HepG2 (cell line): ENCODE results near the gene AGRN. TPM values are rescaled to one million over a fixed set of nuclear protein-coding genes. Genes with fewer than 3 reads are reported as not detected.

Experiments
- GABPB1 ChIP-seq: IDR thresholded peaks from 2 replicates; pipeline ENCODE4 v1.6.1; 2016; ENCODE audit warnings: mild to moderate bottlenecking, missing genetic modification reagents, moderate library complexity, missing compliant biosample characterization
- HOXA7 ChIP-seq: sonication (generic); formaldehyde crosslinking; IDR thresholded peaks from 2 replicates; pipeline ENCODE4 v1.8.1; 2022; ENCODE audit warnings: mild to moderate bottlenecking, missing genetic modification reagents, moderate library complexity
- KAT8 ChIP-seq: IDR thresholded peaks from 2 replicates; pipeline ENCODE4 v1.6.1; 2016; ENCODE audit warnings: missing genetic modification reagents, missing compliant biosample characterization
- MAFF ChIP-seq: IDR thresholded peaks from 2 replicates; pipeline ENCODE4 v1.6.1; 2011; ENCODE audit warnings: low read depth, low read length, improper control_type of control experiment
- MED13 ChIP-seq: sonication (generic); formaldehyde crosslinking; IDR thresholded peaks from 2 replicates; pipeline ENCODE4 v1.5.0; 2020; ENCODE audit warnings: missing genetic modification reagents
- REPIN1 ChIP-seq: sonication (generic); formaldehyde crosslinking; IDR thresholded peaks from 2 replicates; pipeline ENCODE4 v1.8.0; 2022; ENCODE audit warnings: missing genetic modification reagents, low read depth, mild to moderate bottlenecking, borderline replicate concordance
- RXRA ChIP-seq: sonication (generic); formaldehyde crosslinking; IDR thresholded peaks from 2 replicates; pipeline ENCODE4 v1.5.1; 2020; ENCODE audit warnings: missing genetic modification reagents
- SNRNP70 ChIP-seq: fragments of 200-400 bp; formaldehyde crosslinking; IDR thresholded peaks from 2 replicates; pipeline ENCODE4 v1.6.1; 2017; ENCODE audit warnings: mild to moderate bottlenecking, low read depth, low read length, moderate library complexity
- TSC22D2 ChIP-seq: sonication (generic); formaldehyde crosslinking; IDR thresholded peaks from 2 replicates; pipeline ENCODE4 v1.5.1; 2020; ENCODE audit warnings: missing genetic modification reagents, mild to moderate bottlenecking, borderline replicate concordance
- ZFP36L2 ChIP-seq: sonication (generic); formaldehyde crosslinking; IDR thresholded peaks from 2 replicates; pipeline ENCODE4 v1.4.0; 2020; ENCODE audit warnings: missing genetic modification reagents
- ZNF136 ChIP-seq: sonication (generic); formaldehyde crosslinking; IDR thresholded peaks from 2 replicates; pipeline ENCODE4 v1.8.1; 2022; ENCODE audit warnings: low read depth, mild to moderate bottlenecking, moderate library complexity, missing genetic modification reagents
- polyA plus RNA-seq, 8 experiments: library from polyadenylated mRNA; depleted of rRNA in 3 of 8; stranded (reverse) in 7 of 8; unstranded in 1 of 8; fragments of >200 nt; fragmentation: Illumina TruSeq in 4 of 8; extraction: Trizol in 4 of 8; gene quantifications; 2 replicates each; pipeline versions ENCODE4 v1.2.1 to v1.2.3, GENCODE V29; 2011 to 2016; ENCODE audit warnings: low read depth in 4 of 8, missing spikeins in 1 of 8, mixed read lengths in 1 of 8; ENCODE audit not compliant: insufficient read depth in 1 of 8
- total RNA-seq, 5 experiments: library from RNA; depleted of rRNA; stranded (reverse); fragments of >200 nt; fragmentation: Illumina TruSeq; extraction: Trizol; gene quantifications; 2 replicates each; pipeline ENCODE4 v1.2.3, GENCODE V29; 2016; ENCODE audit warnings: low read depth in 1 of 5
- TF ChIP-seq, protein P1 (sequence below), 2 experiments: sonication (generic) in 1 of 2; formaldehyde crosslinking in 1 of 2; IDR thresholded peaks; 2 replicates each; pipeline versions ENCODE4 v1.5.1 to v1.6.1; 2011 to 2020; ENCODE audit warnings: borderline replicate concordance in 1 of 2, low read depth in 1 of 2, low read length in 1 of 2, mild to moderate bottlenecking in 1 of 2, missing genetic modification reagents in 1 of 2, moderate library complexity in 1 of 2
- TF ChIP-seq, protein P2 (sequence below): sonication (generic); formaldehyde crosslinking; conservative IDR thresholded peaks from 2 replicates; pipeline ENCODE4 v1.4.0; 2020; ENCODE audit warnings: missing genetic modification reagents
- TF ChIP-seq, protein P3 (sequence below): sonication (generic); formaldehyde crosslinking; IDR thresholded peaks from 2 replicates; pipeline ENCODE4 v1.4.0; 2020; ENCODE audit warnings: missing genetic modification reagents
- TF ChIP-seq, protein P4 (sequence below): sonication (generic); formaldehyde crosslinking; IDR thresholded peaks from 2 replicates; pipeline ENCODE4 v1.5.1; 2020; ENCODE audit warnings: missing genetic modification reagents, mild to moderate bottlenecking, borderline replicate concordance

The AGRN gene
- total and polyA plus RNA-seq, 2 of the 13 experiments (the other 11 are each of a cell fraction or from before 2014, with no cell fraction given): 29.8 to 65.2 TPM

DNA sequence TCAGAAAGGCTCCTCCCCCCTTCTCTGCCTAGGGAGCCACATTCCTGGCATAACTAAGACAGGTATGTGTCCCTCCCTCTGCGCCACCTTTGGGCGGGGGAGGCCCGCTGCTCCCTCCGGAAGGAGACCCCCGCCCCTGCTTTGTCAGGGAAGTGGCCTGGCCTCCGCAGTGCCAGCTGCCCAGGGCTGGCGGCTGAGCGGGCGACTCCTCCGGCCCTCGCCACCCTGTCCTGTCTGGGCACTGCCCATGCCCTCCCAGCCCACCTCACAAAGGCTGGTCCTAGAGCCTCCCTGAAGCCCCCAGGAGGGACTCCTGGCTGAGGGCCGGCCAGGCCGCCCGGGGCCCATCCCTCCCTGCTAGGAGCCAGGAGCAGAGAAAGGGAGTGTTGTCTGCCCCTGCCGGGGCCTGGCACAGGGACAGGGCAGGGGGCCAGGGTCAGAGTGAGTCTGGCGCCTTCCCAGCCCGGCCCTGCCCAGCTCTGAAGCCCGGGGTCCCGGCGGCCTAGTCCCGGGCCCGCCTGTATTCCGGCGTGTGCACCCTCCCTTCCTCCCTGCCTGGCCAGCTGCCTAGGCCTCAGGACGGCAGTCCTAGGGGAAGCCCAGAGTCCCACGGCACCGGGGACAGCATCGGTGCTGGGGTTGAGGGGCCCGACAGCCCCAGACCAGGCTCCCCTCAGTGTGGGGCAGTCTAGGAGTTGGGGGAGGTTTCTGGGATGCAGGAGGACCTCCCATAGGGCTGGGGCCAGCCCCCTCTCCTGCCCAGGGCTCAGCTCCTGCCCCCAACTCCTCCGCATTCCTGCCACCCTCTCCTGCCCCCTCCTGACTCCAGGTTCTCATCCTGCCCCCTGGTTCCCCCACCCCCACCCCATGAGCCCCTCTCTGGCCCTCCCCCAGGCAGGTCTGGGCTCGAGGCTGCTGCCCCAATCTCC lies 5.1 kb downstream of the AGRN start (continued):
- TF ChIP-seq, protein P1, sequence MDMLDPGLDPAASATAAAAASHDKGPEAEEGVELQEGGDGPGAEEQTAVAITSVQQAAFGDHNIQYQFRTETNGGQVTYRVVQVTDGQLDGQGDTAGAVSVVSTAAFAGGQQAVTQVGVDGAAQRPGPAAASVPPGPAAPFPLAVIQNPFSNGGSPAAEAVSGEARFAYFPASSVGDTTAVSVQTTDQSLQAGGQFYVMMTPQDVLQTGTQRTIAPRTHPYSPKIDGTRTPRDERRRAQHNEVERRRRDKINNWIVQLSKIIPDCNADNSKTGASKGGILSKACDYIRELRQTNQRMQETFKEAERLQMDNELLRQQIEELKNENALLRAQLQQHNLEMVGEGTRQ (IDR thresholded peaks at IDR 0.05; ENCODE audit: low read depth, low read length): no peak
- TF ChIP-seq, protein P1 (CRISPR knock-in tag; IDR thresholded peaks at IDR 0.05; ENCODE audit: borderline replicate concordance): no peak
- TF ChIP-seq ZFP36L2 (CRISPR knock-in tag) (no peak), RXRA (no peak), REPIN1 (CRISPR knock-in tag) (no peak), HOXA7 (CRISPR knock-in tag) (no peak), KAT8 (no peak), ZNF136 (CRISPR knock-in tag) (no peak), GABPB1 (CRISPR knock-in tag) (peak; percentile 39; the same call in 1 of the 2 replicates), MED13 (CRISPR knock-in tag) (no peak), MAFF (no peak), SNRNP70 (no peak), TSC22D2 (CRISPR knock-in tag) (no peak)
- TF ChIP-seq, protein P2, sequence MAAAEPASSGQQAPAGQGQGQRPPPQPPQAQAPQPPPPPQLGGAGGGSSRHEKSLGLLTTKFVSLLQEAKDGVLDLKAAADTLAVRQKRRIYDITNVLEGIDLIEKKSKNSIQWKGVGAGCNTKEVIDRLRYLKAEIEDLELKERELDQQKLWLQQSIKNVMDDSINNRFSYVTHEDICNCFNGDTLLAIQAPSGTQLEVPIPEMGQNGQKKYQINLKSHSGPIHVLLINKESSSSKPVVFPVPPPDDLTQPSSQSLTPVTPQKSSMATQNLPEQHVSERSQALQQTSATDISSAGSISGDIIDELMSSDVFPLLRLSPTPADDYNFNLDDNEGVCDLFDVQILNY (CRISPR knock-in tag): no peak
- TF ChIP-seq, protein P3, sequence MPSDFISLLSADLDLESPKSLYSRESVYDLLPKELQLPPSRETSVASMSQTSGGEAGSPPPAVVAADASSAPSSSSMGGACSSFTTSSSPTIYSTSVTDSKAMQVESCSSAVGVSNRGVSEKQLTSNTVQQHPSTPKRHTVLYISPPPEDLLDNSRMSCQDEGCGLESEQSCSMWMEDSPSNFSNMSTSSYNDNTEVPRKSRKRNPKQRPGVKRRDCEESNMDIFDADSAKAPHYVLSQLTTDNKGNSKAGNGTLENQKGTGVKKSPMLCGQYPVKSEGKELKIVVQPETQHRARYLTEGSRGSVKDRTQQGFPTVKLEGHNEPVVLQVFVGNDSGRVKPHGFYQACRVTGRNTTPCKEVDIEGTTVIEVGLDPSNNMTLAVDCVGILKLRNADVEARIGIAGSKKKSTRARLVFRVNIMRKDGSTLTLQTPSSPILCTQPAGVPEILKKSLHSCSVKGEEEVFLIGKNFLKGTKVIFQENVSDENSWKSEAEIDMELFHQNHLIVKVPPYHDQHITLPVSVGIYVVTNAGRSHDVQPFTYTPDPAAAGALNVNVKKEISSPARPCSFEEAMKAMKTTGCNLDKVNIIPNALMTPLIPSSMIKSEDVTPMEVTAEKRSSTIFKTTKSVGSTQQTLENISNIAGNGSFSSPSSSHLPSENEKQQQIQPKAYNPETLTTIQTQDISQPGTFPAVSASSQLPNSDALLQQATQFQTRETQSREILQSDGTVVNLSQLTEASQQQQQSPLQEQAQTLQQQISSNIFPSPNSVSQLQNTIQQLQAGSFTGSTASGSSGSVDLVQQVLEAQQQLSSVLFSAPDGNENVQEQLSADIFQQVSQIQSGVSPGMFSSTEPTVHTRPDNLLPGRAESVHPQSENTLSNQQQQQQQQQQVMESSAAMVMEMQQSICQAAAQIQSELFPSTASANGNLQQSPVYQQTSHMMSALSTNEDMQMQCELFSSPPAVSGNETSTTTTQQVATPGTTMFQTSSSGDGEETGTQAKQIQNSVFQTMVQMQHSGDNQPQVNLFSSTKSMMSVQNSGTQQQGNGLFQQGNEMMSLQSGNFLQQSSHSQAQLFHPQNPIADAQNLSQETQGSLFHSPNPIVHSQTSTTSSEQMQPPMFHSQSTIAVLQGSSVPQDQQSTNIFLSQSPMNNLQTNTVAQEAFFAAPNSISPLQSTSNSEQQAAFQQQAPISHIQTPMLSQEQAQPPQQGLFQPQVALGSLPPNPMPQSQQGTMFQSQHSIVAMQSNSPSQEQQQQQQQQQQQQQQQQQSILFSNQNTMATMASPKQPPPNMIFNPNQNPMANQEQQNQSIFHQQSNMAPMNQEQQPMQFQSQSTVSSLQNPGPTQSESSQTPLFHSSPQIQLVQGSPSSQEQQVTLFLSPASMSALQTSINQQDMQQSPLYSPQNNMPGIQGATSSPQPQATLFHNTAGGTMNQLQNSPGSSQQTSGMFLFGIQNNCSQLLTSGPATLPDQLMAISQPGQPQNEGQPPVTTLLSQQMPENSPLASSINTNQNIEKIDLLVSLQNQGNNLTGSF (CRISPR knock-in tag): no peak
- TF ChIP-seq, protein P4, sequence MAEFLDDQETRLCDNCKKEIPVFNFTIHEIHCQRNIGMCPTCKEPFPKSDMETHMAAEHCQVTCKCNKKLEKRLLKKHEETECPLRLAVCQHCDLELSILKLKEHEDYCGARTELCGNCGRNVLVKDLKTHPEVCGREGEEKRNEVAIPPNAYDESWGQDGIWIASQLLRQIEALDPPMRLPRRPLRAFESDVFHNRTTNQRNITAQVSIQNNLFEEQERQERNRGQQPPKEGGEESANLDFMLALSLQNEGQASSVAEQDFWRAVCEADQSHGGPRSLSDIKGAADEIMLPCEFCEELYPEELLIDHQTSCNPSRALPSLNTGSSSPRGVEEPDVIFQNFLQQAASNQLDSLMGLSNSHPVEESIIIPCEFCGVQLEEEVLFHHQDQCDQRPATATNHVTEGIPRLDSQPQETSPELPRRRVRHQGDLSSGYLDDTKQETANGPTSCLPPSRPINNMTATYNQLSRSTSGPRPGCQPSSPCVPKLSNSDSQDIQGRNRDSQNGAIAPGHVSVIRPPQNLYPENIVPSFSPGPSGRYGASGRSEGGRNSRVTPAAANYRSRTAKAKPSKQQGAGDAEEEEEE: no peak
